Kidney tubule cell (primary cell): ENCODE results near the gene MICAL3.
"Not testable (repeated sequence)": the region's sequence is repeated elsewhere in the genome, so short reads cannot be mapped to it uniquely, and the experiment has no call there.

Experiments
- DNase-seq: peaks from one replicate; pipeline ENCODE4 v3.0.0-alpha.2; 2018; ENCODE audit warnings: low spot score

Gene MICAL3

GRCh38 chr22:17884893-17885292 lies 139.5 kb downstream of the MICAL3 start:
- no peak for DNase-seq

- no peak for DNase-seq
Measured at GRCh38 chr22:17884084-17884483, 140.3 kb downstream of the MICAL3 start.

- no peak for DNase-seq
Measured at GRCh38 chr22:17883356-17883755, 141.0 kb downstream of the MICAL3 start.

- no peak for DNase-seq
Measured at GRCh38 chr22:17882727-17883126, 141.6 kb downstream of the MICAL3 start.

GRCh38 chr22:17882162-17882561 lies 142.2 kb downstream of the MICAL3 start:
- DNase-seq: peak; percentile 34

- no peak for DNase-seq
Measured at GRCh38 chr22:17881366-17881765, 143.0 kb downstream of the MICAL3 start.

GRCh38 chr22:17880468-17880867 lies 143.9 kb downstream of the MICAL3 start:
- no peak for DNase-seq

- DNase-seq: no peak
Measured at GRCh38 chr22:17880020-17880419, 144.3 kb downstream of the MICAL3 start.

GRCh38 chr22:17878941-17879340 lies 145.4 kb downstream of the MICAL3 start:
- DNase-seq: no peak

GRCh38 chr22:17878186-17878694 lies 146.1 kb downstream of the MICAL3 start:
- no peak for DNase-seq

- not testable (repeated sequence) for DNase-seq
Measured at GRCh38 chr22:17876878-17877855, 147.2 kb downstream of the MICAL3 start.

GRCh38 chr22:17876306-17876831 lies 148.0 kb downstream of the MICAL3 start:
- peak; percentile 17 for DNase-seq

GRCh38 chr22:17875631-17876030 lies 148.7 kb downstream of the MICAL3 start:
- no peak for DNase-seq

GRCh38 chr22:17875156-17875555 lies 149.2 kb downstream of the MICAL3 start:
- DNase-seq: no peak

- DNase-seq: no peak
Measured at GRCh38 chr22:17874231-17874905, 150.0 kb downstream of the MICAL3 start.

- no peak for DNase-seq
Measured at GRCh38 chr22:17873804-17874203, 150.6 kb downstream of the MICAL3 start.

GRCh38 chr22:17873116-17873515 lies 151.2 kb downstream of the MICAL3 start:
- no peak for DNase-seq

GRCh38 chr22:17872471-17872870 lies 151.9 kb downstream of the MICAL3 start:
- peak; percentile 52 for DNase-seq

- no peak for DNase-seq
Measured at GRCh38 chr22:17871726-17872458, 152.5 kb downstream of the MICAL3 start.

- DNase-seq: no peak
Measured at GRCh38 chr22:17870407-17870806, 154.0 kb downstream of the MICAL3 start.

GRCh38 chr22:17869285-17870096 lies 154.9 kb downstream of the MICAL3 start:
- no peak for DNase-seq
